GM12872 (cell line): Measurements from ENCODE around the gene TMEM147.

Experiments
- CTCF ChIP-seq: IDR thresholded peaks from 3 replicates; pipeline ENCODE4 v1.5.1; 2011; ENCODE audit warnings: low read depth, mild to moderate bottlenecking, low read length, moderate library complexity; ENCODE audit not compliant: insufficient read depth

TMEM147 gene

GRCh38 chr19:35556846-35557538, 11.6 kb downstream of the TMEM147 start:
- TF ChIP-seq CTCF, result no peak

GRCh38 chr19:35557539-35558399, 12.3 kb downstream of the TMEM147 start:
- TF ChIP-seq CTCF, result no peak

GRCh38 chr19:35558400-35559280, 13.2 kb downstream of the TMEM147 start:
- TF ChIP-seq CTCF, result no peak

DNA sequence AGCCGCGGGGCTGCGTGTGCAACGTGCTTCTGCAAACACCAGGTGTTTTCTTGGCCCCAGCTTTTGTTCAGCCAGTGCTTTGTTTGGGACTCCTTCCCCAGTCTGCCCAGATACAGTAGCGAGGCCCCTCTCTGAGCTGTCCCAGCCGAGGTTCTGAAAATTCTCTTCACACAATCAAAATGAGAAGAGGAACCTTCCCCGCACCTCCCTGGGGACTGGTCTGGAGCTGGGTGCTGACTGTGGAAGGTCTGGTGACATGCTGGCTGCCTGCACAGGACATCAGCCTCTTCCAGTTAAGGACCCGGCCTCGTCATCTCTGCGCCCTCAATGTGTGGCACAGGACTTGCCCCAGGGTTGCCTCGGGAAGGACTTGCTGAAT, 13.8 kb downstream of the TMEM147 start:
- TF ChIP-seq CTCF, result no peak

- no peak for TF ChIP-seq CTCF
Observed at GRCh38 chr19:35559781-35560180, 14.4 kb downstream of the TMEM147 start.

DNA sequence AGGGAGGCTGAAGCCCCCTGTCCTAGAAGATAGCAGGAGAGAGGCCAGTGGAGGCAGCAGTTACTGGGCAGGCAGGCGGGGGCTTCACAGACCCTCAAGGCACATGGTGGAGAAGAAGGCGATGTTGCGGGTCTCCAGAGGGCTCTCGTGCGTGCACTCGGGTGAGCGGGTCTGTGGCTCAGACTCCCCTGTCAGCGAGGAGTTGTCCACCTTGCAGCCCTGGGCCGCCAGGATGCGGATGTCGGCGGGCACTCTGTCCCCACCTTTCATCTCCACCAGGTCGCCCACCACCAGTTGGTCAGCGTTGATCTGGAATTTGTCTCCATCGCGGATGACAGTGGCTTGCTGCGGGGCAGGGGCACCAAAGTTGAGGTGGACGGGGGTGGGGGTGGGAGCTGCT, 14.8 kb downstream of the TMEM147 start:
- TF ChIP-seq CTCF, result no peak

- TF ChIP-seq CTCF, result no peak
Observed at GRCh38 chr19:35560677-35561076, 15.3 kb downstream of the TMEM147 start.
